ENCODE measurements around the gene UNC80. TPM values are rescaled to one million over a fixed set of nuclear protein-coding genes. Genes with fewer than 3 reads are reported as not detected.

Gene UNC80
- total RNA-seq, 3 donors from 2014 or later (not counting 1 experiment from before 2014, with no cell fraction given): not detected

GRCh38 chr2:209938906-209939305 lies 167.3 kb downstream of the UNC80 start:
- H3K27ac ChIP-seq (ENCODE audit: low read length): no peak overlapping the region
- 92% methylated on average over 1 of the region's 1 CpG for WGBS (ENCODE audit: insufficient coverage)
- H3K4me3 Mint-ChIP-seq: no peak overlapping the region
- no peaks in the 10 kb centered on the region for H3K4me1 ChIP-seq (ENCODE audit: control insufficient read depth, insufficient read depth, low read length)
- no peaks in the 10 kb centered on the region for H3K9me3 ChIP-seq (ENCODE audit: control insufficient read depth, insufficient read depth, low read length)
- peaks cover under 1 to 12% of the 10 kb centered on the region in 2 donors for H3K27me3 Mint-ChIP-seq (ENCODE audit: low read depth in 2 of 2)
- H3K4me1 Mint-ChIP-seq: peaks cover 0 to 4% of the 10 kb centered on the region in 2 donors
- no peaks in the 10 kb centered on the region for H3K9me3 Mint-ChIP-seq
- no peaks in the 10 kb centered on the region for H3K27me3 ChIP-seq (ENCODE audit: control insufficient read depth, insufficient read depth, low read length)
- no peaks in the 10 kb centered on the region for H3K36me3 ChIP-seq (ENCODE audit: control insufficient read depth, insufficient read depth, low read length)
- TF ChIP-seq, protein P1, sequence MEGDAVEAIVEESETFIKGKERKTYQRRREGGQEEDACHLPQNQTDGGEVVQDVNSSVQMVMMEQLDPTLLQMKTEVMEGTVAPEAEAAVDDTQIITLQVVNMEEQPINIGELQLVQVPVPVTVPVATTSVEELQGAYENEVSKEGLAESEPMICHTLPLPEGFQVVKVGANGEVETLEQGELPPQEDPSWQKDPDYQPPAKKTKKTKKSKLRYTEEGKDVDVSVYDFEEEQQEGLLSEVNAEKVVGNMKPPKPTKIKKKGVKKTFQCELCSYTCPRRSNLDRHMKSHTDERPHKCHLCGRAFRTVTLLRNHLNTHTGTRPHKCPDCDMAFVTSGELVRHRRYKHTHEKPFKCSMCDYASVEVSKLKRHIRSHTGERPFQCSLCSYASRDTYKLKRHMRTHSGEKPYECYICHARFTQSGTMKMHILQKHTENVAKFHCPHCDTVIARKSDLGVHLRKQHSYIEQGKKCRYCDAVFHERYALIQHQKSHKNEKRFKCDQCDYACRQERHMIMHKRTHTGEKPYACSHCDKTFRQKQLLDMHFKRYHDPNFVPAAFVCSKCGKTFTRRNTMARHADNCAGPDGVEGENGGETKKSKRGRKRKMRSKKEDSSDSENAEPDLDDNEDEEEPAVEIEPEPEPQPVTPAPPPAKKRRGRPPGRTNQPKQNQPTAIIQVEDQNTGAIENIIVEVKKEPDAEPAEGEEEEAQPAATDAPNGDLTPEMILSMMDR (IDR thresholded peaks at IDR 0.05): no peak
- intact Hi-C loops (cut with micrococcal nuclease): no loop called here
- DNase-seq: no peak
- no peak overlapping the region for H3K27ac Mint-ChIP-seq
- H3K4me3 ChIP-seq (ENCODE audit: low read length): no peak overlapping the region
- ATAC-seq: no peak
- H3K36me3 Mint-ChIP-seq: no peaks in the 10 kb centered on the region

- Mint-ChIP-seq H3K36me3 (no peaks in the 10 kb centered on the region), H3K27me3 (ENCODE audit: low read depth in 2 of 2) (peaks cover 6 to 12% of the 10 kb centered on the region in 2 donors), H3K4me3 (no peak overlapping the region), H3K9me3 (peaks cover 0 to 3% of the 10 kb centered on the region in 2 donors), H3K4me1 (peaks cover 0 to 2% of the 10 kb centered on the region in 2 donors), H3K27ac (no peak overlapping the region)
- Histone ChIP-seq H3K27me3 (ENCODE audit: control insufficient read depth, insufficient read depth, low read length) (no peaks in the 10 kb centered on the region), H3K9me3 (ENCODE audit: control insufficient read depth, insufficient read depth, low read length) (no peaks in the 10 kb centered on the region), H3K36me3 (ENCODE audit: control insufficient read depth, insufficient read depth, low read length) (no peaks in the 10 kb centered on the region), H3K4me3 (ENCODE audit: low read length) (no peak overlapping the region), H3K27ac (ENCODE audit: low read length) (no peak overlapping the region), H3K4me1 (ENCODE audit: control insufficient read depth, insufficient read depth, low read length) (no peaks in the 10 kb centered on the region)
- intact Hi-C loops (cut with micrococcal nuclease): no loop called here
- DNase-seq (no peak), ATAC-seq (no peak)
- TF ChIP-seq, protein P1 (IDR thresholded peaks at IDR 0.05): no peak
- 90% methylated on average over 6 of the region's 6 CpGs for WGBS (ENCODE audit: insufficient coverage)
Observed at GRCh38 chr2:209940936-209941335, 169.3 kb downstream of the UNC80 start.

GRCh38 chr2:209942426-209942825 lies 170.8 kb downstream of the UNC80 start:
- TF ChIP-seq, protein P1 (IDR thresholded peaks at IDR 0.05): no peak
- Histone ChIP-seq H3K27me3 (ENCODE audit: control insufficient read depth, insufficient read depth, low read length) (no peaks in the 10 kb centered on the region), H3K4me1 (ENCODE audit: control insufficient read depth, insufficient read depth, low read length) (no peaks in the 10 kb centered on the region), H3K36me3 (ENCODE audit: control insufficient read depth, insufficient read depth, low read length) (no peaks in the 10 kb centered on the region), H3K4me3 (ENCODE audit: low read length) (no peak overlapping the region), H3K27ac (ENCODE audit: low read length) (no peak overlapping the region), H3K9me3 (ENCODE audit: control insufficient read depth, insufficient read depth, low read length) (no peaks in the 10 kb centered on the region)
- DNase-seq (no peak), ATAC-seq (no peak)
- WGBS (ENCODE audit: insufficient coverage): 60% methylated on average over 1 of the region's 2 CpGs
- Mint-ChIP-seq H3K9me3 (peaks cover 0 to 3% of the 10 kb centered on the region in 2 donors), H3K27me3 (ENCODE audit: low read depth in 2 of 2) (peaks cover 6 to 12% of the 10 kb centered on the region in 2 donors), H3K4me3 (no peak overlapping the region), H3K36me3 (no peaks in the 10 kb centered on the region), H3K4me1 (no peaks in the 10 kb centered on the region), H3K27ac (no peak overlapping the region)
- intact Hi-C loops (cut with micrococcal nuclease): no loop called here

DNA sequence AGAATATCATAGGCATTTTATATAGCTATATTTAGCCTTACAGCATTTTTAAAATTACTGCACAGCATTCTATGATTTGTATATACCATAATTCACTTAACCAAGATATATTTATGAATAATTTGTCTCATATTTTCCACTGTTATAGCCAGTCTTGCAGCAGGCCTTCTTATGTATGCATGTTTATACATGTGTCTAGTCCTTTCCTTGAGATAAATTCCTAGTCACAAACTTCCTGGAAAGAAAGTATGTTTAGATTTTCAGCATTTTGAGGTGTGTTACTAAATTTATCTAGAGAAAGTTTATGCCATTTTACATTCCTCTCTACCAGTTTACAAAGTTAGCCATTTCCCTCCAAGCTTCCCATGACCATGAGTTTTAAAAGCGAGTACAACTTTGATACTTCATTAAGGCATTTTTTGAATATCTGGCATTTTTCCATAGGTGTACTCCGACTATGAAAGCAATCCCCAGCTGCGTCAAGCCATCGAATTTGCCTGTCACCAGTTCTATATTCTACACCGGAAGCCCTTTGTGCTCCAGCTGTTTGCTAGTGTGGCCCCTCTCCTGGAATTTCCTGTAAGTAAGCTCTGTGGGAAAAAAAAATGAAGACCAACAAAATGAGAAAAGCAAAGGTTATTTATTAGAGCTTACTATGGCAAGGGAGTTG lies 171.4 kb downstream of the UNC80 start:
- Histone ChIP-seq H3K4me1 (ENCODE audit: control insufficient read depth, insufficient read depth, low read length) (no peaks in the 10 kb centered on the region), H3K4me3 (ENCODE audit: low read length) (no peak overlapping the region), H3K27me3 (ENCODE audit: control insufficient read depth, insufficient read depth, low read length) (no peaks in the 10 kb centered on the region), H3K27ac (ENCODE audit: low read length) (no peak overlapping the region), H3K9me3 (ENCODE audit: control insufficient read depth, insufficient read depth, low read length) (no peaks in the 10 kb centered on the region), H3K36me3 (ENCODE audit: control insufficient read depth, insufficient read depth, low read length) (no peaks in the 10 kb centered on the region)
- ATAC-seq (no peak), DNase-seq (no peak)
- Mint-ChIP-seq H3K4me1 (no peaks in the 10 kb centered on the region), H3K27ac (no peak overlapping the region), H3K27me3 (ENCODE audit: low read depth in 2 of 2) (peaks cover 6 to 12% of the 10 kb centered on the region in 2 donors), H3K36me3 (no peaks in the 10 kb centered on the region), H3K9me3 (peaks cover 0 to 3% of the 10 kb centered on the region in 2 donors), H3K4me3 (no peak overlapping the region)
- WGBS (ENCODE audit: insufficient coverage): 86% methylated on average over 5 of the region's 5 CpGs
- intact Hi-C loops (cut with micrococcal nuclease): no loop called here
- TF ChIP-seq, protein P1 (IDR thresholded peaks at IDR 0.05): no peak

Data from natural killer cell (primary cell).